Measurements from ENCODE around the gene FIP1L1.

FIP1L1 gene

GRCh38 chr4:53490965-53491622 is 113.7 kb downstream of the FIP1L1 start:
- H3K27ac ChIP-seq = peak overlapping the region in 4 of 21 experiments; percentile 7 to 59 (median 28)
- no peak overlapping the region for H3K4me3 ChIP-seq

GRCh38 chr4:53494851-53495250 is 117.4 kb downstream of the FIP1L1 start:
- H3K4me3 ChIP-seq = no peak overlapping the region
- no peak overlapping the region for H3K27ac ChIP-seq

- Histone ChIP-seq H3K27ac (peak overlapping the region in 6 of 21 experiments; percentile 7 to 36 (median 18)), H3K4me3 (no peak overlapping the region)
Observed at GRCh38 chr4:53497487-53498244, 120.2 kb downstream of the FIP1L1 start.

- Histone ChIP-seq H3K4me3 (no peak overlapping the region), H3K27ac (peak overlapping the region in 2 of 21 experiments; percentile 5 to 7)
Observed at GRCh38 chr4:53498706-53499105, 121.3 kb downstream of the FIP1L1 start.

- Histone ChIP-seq H3K27ac (no peak overlapping the region), H3K4me3 (no peak overlapping the region)
Observed at GRCh38 chr4:53499791-53500190, 122.3 kb downstream of the FIP1L1 start.

GRCh38 chr4:53500546-53500945 is 123.1 kb downstream of the FIP1L1 start:
- Histone ChIP-seq H3K4me3 (no peak overlapping the region), H3K27ac (no peak overlapping the region)

- Histone ChIP-seq H3K27ac (no peak overlapping the region), H3K4me3 (no peak overlapping the region)
Observed at GRCh38 chr4:53501561-53501960, 124.1 kb downstream of the FIP1L1 start.

- no peak overlapping the region for H3K27ac ChIP-seq
- no peak overlapping the region for H3K4me3 ChIP-seq
Observed at GRCh38 chr4:53502094-53502493, 124.7 kb downstream of the FIP1L1 start.

- no peak overlapping the region for H3K4me3 ChIP-seq
- H3K27ac ChIP-seq = no peak overlapping the region
Observed at GRCh38 chr4:53505947-53506346, 128.5 kb downstream of the FIP1L1 start.

- Histone ChIP-seq H3K27ac (no peak overlapping the region), H3K4me3 (no peak overlapping the region)
Observed at GRCh38 chr4:53507058-53507457, 129.6 kb downstream of the FIP1L1 start.

GRCh38 chr4:53507671-53508286 is 130.3 kb downstream of the FIP1L1 start:
- H3K4me3 ChIP-seq = no peak overlapping the region
- peak overlapping the region in 3 of 21 experiments; percentile 16 to 44 (median 19) for H3K27ac ChIP-seq

GRCh38 chr4:53508446-53508845 is 131.0 kb downstream of the FIP1L1 start:
- Histone ChIP-seq H3K4me3 (no peak overlapping the region), H3K27ac (peak overlapping the region in 1 of 21 experiments; percentile 19)

GRCh38 chr4:53510321-53510720 is 132.9 kb downstream of the FIP1L1 start:
- H3K27ac ChIP-seq = peak overlapping the region in 2 of 21 experiments; percentile 37 to 59
- H3K4me3 ChIP-seq = no peak overlapping the region
